GM23338 (cell line): ENCODE data around the gene ENOX2.

Experiments
- POLR2AphosphoS5 ChIP-seq: IDR thresholded peaks from 2 replicates; pipeline ENCODE4 v1.6.1; 2016; ENCODE audit warnings: antibody characterized with exemption, low read depth
- TF ChIP-seq, protein P1 (sequence below), 2 experiments: fragments of 200-600 bp in 1 of 2; sonication (generic) in 1 of 2; conservative IDR thresholded peaks; 2 replicates each; pipeline versions ENCODE4 v1.5.1 to v1.6.1; 2016 to 2017; ENCODE audit warnings: antibody characterized with exemption in 2 of 2, low read depth in 2 of 2, mild to moderate bottlenecking in 2 of 2, moderate library complexity in 1 of 2

DNA sequence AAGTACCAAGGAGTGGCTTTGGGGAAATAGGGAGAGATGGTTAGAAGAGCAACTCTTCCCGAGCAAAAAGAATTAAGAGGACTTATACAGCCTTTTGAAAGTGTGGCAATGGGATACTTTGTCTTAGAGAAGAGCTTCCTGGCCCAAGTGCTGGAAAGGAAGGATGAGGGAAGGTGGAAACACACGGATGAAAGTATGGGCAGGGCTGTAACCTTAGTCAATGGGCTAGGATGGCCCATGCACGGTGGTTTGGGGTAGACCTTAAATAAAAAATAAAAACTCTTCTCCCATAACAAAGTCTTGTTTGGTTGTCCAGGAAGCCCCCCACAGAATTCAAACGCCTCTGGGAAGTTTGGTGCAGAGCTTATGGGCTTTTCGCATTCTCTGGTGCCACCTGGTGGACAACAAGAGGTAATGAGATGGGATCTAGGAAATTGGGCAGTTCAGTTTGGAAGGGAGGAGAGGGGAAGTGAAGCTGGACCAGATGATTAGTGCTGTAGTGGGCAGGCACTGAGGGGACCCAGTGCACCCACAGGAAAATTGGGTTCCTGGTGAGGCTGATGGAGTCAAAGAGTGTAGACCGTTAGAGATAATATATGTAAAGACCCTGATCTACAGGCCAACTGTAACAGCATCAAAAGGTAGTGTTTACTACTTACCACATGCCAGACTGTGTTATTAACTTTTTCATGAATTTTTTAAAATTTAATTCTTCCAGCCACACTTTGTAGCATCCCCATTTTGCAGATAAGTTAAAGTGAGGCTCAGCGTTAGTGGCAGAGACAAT is 13.8 kb upstream of the ENOX2 start:
- TF ChIP-seq, protein P1, sequence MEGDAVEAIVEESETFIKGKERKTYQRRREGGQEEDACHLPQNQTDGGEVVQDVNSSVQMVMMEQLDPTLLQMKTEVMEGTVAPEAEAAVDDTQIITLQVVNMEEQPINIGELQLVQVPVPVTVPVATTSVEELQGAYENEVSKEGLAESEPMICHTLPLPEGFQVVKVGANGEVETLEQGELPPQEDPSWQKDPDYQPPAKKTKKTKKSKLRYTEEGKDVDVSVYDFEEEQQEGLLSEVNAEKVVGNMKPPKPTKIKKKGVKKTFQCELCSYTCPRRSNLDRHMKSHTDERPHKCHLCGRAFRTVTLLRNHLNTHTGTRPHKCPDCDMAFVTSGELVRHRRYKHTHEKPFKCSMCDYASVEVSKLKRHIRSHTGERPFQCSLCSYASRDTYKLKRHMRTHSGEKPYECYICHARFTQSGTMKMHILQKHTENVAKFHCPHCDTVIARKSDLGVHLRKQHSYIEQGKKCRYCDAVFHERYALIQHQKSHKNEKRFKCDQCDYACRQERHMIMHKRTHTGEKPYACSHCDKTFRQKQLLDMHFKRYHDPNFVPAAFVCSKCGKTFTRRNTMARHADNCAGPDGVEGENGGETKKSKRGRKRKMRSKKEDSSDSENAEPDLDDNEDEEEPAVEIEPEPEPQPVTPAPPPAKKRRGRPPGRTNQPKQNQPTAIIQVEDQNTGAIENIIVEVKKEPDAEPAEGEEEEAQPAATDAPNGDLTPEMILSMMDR (conservative IDR thresholded peaks at IDR 0.05; ENCODE audit: low read depth in 2 of 2) = peak; percentile 69 to 81
- no peak for TF ChIP-seq POLR2AphosphoS5
